SK-N-SH treated with all-trans-retinoic acid at 6 μM for 48 hours (cell line): ENCODE results near the gene DCP1B.

Source experiments
- ATAC-seq: fragments of 200-7000 bp; cut with Tn5 transposase; 3 replicates; pipeline ENCODE4 v1.9.1; 2020; ENCODE audit warnings: mild to moderate bottlenecking, moderate library complexity
- ARNTL ChIP-seq: fragments of 450-650 bp; formaldehyde crosslinking; IDR thresholded peaks from 2 replicates; pipeline ENCODE4 v1.5.0; 2020; ENCODE audit warnings: low read depth, mild to moderate bottlenecking, moderate library complexity, borderline replicate concordance
- CSDC2 ChIP-seq: fragments of 250-450 bp; sonication (Bioruptor Pico); IDR thresholded peaks from 2 replicates; pipeline ENCODE4 v1.5.0; 2020; ENCODE audit warnings: mild to moderate bottlenecking, moderate library complexity
- CSRNP3 ChIP-seq: fragments of 250-450 bp; sonication (Bioruptor Pico); IDR thresholded peaks from 2 replicates; pipeline ENCODE4 v1.5.1; 2021; ENCODE audit warnings: mild to moderate bottlenecking, moderate library complexity
- ESRRG ChIP-seq: fragments of 250-450 bp; sonication (Bioruptor Pico); IDR thresholded peaks from 2 replicates; pipeline ENCODE4 v1.6.1; 2021; ENCODE audit warnings: mild to moderate bottlenecking
- ISL1 ChIP-seq: fragments of 250-450 bp; sonication (Bioruptor Pico); IDR thresholded peaks from 2 replicates; pipeline ENCODE4 v2.1.2; 2022; ENCODE audit warnings: mild to moderate bottlenecking, moderate library complexity
- OSR1 ChIP-seq: fragments of 250-450 bp; sonication (Bioruptor Pico); IDR thresholded peaks from 2 replicates; pipeline ENCODE4 v1.8.0; 2022; ENCODE audit warnings: moderate library complexity, mild to moderate bottlenecking, inconsistent platforms
- PPARA ChIP-seq: fragments of 250-450 bp; sonication (Bioruptor Pico); IDR thresholded peaks from 2 replicates; pipeline ENCODE4 v1.5.0; 2020; ENCODE audit warnings: mild to moderate bottlenecking, borderline replicate concordance
- RARB ChIP-seq: fragments of 250-450 bp; sonication (Bioruptor Pico); IDR thresholded peaks from 2 replicates; pipeline ENCODE4 v1.8.0; 2021; ENCODE audit warnings: mild to moderate bottlenecking, moderate library complexity
- SNAI2 ChIP-seq: fragments of 250-450 bp; sonication (Bioruptor Pico); IDR thresholded peaks from 2 replicates; pipeline ENCODE4 v1.5.0; 2020; ENCODE audit warnings: mild to moderate bottlenecking, moderate library complexity
- TSHZ2 ChIP-seq: fragments of 250-450 bp; sonication (Bioruptor Pico); IDR thresholded peaks from 2 replicates; pipeline ENCODE4 v1.5.0; 2020; ENCODE audit warnings: mild to moderate bottlenecking, moderate library complexity
- ZC3H10 ChIP-seq: fragments of 250-450 bp; sonication (Bioruptor Pico); IDR thresholded peaks from 2 replicates; pipeline ENCODE4 v1.5.1; 2021; ENCODE audit warnings: mild to moderate bottlenecking, moderate library complexity
- ZFP3 ChIP-seq: fragments of 250-450 bp; sonication (Bioruptor Pico); IDR thresholded peaks from 2 replicates; pipeline ENCODE4 v1.5.0; 2020; ENCODE audit warnings: mild to moderate bottlenecking, moderate library complexity
- ZFP30 ChIP-seq: fragments of 450-650 bp; formaldehyde crosslinking; IDR thresholded peaks from 2 replicates; pipeline ENCODE4 v1.5.0; 2022; ENCODE audit warnings: mild to moderate bottlenecking, moderate library complexity
- ZNF565 ChIP-seq: fragments of 450-650 bp; formaldehyde crosslinking; conservative IDR thresholded peaks from 2 replicates; pipeline ENCODE4 v1.5.0; 2020; ENCODE audit warnings: low read depth, mild to moderate bottlenecking, moderate library complexity
- ZNF70 ChIP-seq: fragments of 450-650 bp; formaldehyde crosslinking; IDR thresholded peaks from 2 replicates; pipeline ENCODE4 v1.5.0; 2020; ENCODE audit warnings: mild to moderate bottlenecking, moderate library complexity
- ZNF8 ChIP-seq: fragments of 450-650 bp; formaldehyde crosslinking; IDR thresholded peaks from 2 replicates; pipeline ENCODE4 v1.5.0; 2020; ENCODE audit warnings: mild to moderate bottlenecking, moderate library complexity
- TF ChIP-seq, protein P1 (sequence below): fragments of 250-450 bp; sonication (Bioruptor Pico); IDR thresholded peaks from 2 replicates; pipeline ENCODE4 v1.8.0; 2021; ENCODE audit warnings: low read depth, mild to moderate bottlenecking, moderate library complexity, borderline replicate concordance
- TF ChIP-seq, protein P2 (sequence below): fragments of 250-450 bp; sonication (Bioruptor Pico); IDR thresholded peaks from 2 replicates; pipeline ENCODE4 v1.8.0; 2020; ENCODE audit warnings: mild to moderate bottlenecking, moderate library complexity, borderline replicate concordance

DCP1B gene

DNA sequence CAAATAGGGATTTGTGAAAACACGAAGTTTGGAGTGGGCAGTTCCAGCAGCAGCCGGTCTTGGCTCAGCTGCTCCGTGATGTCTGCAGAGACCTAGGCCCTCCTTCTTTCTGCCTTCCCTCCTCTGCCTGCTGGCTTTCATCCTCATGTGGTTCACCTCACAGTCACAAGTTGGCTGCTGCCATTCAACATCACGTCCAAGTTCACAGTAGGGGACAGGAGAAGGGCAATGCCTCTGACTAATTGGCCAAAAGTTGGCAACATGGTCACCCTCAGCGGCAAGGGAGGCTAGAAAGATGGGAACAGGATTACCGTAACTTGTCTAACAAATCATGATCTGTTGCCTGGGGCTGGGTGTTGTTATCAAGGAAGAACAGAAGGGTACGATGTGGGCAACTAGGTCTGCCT is 78.0 kb downstream of the DCP1B start:
- TF ChIP-seq ZNF565 (CRISPR knock-in tag) (no peak), PPARA (CRISPR knock-in tag) (no peak), OSR1 (no peak), ZNF8 (no peak), CSRNP3 (CRISPR knock-in tag) (no peak), SNAI2 (no peak)
- TF ChIP-seq, protein P1, sequence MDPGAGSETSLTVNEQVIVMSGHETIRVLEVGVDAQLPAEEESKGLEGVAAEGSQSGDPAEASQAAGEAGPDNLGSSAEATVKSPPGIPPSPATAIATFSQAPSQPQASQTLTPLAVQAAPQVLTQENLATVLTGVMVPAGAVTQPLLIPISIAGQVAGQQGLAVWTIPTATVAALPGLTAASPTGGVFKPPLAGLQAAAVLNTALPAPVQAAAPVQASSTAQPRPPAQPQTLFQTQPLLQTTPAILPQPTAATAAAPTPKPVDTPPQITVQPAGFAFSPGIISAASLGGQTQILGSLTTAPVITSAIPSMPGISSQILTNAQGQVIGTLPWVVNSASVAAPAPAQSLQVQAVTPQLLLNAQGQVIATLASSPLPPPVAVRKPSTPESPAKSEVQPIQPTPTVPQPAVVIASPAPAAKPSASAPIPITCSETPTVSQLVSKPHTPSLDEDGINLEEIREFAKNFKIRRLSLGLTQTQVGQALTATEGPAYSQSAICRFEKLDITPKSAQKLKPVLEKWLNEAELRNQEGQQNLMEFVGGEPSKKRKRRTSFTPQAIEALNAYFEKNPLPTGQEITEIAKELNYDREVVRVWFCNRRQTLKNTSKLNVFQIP (CRISPR knock-in tag) = no peak
- TF ChIP-seq, protein P2, sequence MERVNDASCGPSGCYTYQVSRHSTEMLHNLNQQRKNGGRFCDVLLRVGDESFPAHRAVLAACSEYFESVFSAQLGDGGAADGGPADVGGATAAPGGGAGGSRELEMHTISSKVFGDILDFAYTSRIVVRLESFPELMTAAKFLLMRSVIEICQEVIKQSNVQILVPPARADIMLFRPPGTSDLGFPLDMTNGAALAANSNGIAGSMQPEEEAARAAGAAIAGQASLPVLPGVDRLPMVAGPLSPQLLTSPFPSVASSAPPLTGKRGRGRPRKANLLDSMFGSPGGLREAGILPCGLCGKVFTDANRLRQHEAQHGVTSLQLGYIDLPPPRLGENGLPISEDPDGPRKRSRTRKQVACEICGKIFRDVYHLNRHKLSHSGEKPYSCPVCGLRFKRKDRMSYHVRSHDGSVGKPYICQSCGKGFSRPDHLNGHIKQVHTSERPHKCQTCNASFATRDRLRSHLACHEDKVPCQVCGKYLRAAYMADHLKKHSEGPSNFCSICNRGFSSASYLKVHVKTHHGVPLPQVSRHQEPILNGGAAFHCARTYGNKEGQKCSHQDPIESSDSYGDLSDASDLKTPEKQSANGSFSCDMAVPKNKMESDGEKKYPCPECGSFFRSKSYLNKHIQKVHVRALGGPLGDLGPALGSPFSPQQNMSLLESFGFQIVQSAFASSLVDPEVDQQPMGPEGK (CRISPR knock-in tag) = no peak
- no peak for ATAC-seq

- TF ChIP-seq TSHZ2 (CRISPR knock-in tag) (no peak), ZC3H10 (no peak), CSRNP3 (CRISPR knock-in tag) (no peak), ZNF8 (no peak), ZNF70 (CRISPR knock-in tag) (no peak), ZFP3 (CRISPR knock-in tag) (no peak), ARNTL (no peak), SNAI2 (no peak), RARB (no peak), ESRRG (no peak), CSDC2 (no peak), ZFP30 (CRISPR knock-in tag) (no peak), OSR1 (no peak), ISL1 (CRISPR knock-in tag) (no peak)
- TF ChIP-seq, protein P2 (CRISPR knock-in tag) = no peak
- TF ChIP-seq, protein P1 (CRISPR knock-in tag) = no peak
- ATAC-seq = no peak
Observed at GRCh38 chr12:1925684-1926006, 78.6 kb downstream of the DCP1B start.
